Naive thymus-derived CD8-positive, alpha-beta T cell (primary cell): Measurements from ENCODE around the gene HPCAL4. TPM values are rescaled to one million over a fixed set of nuclear protein-coding genes. Genes with fewer than 3 reads are reported as not detected.

Experiments
- ATAC-seq, 2 donors: fragments of 150-1000 bp; cut with Tn5 transposase in 1 of 2; sonication (Bioruptor Pico), chemical (Tn5 transposase) in 1 of 2; 1 replicate in 1 of 2; 2 replicates in 1 of 2; pipeline ENCODE4 v1.10.0; 2021; ENCODE audit warnings: mild to moderate bottlenecking in 2 of 2, moderate library complexity in 2 of 2
- POLR2A ChIA-PET: fragments of 350-600 bp; sonication (Branson Sonifier 250); formaldehyde crosslinking; loops from one replicate; lab custom pipeline; 2021; ENCODE audit warnings: antibody characterized with exemption; lab: Charles Lee
- DNase-seq, 10 donors: peaks; one replicate each; pipeline versions ENCODE4 v3.0.0 to v3.0.0-alpha.2; 2020 to 2022
- H3K27ac Mint-ChIP-seq, 10 donors: one replicate each; pipeline ENCODE4 v1.8.0; 2020 to 2022; ENCODE audit warnings: mild to moderate bottlenecking in 10 of 10, mixed read lengths in 10 of 10, moderate library complexity in 4 of 10, inconsistent platforms in 1 of 10
- H3K27me3 Mint-ChIP-seq, 5 donors: one replicate each; pipeline ENCODE4 v1.8.0; 2021 to 2022; ENCODE audit warnings: mixed read lengths in 5 of 5
- H3K36me3 Mint-ChIP-seq, 3 donors: one replicate each; pipeline ENCODE4 v1.8.0; 2020 to 2022; ENCODE audit warnings: mixed read lengths in 3 of 3, mild to moderate bottlenecking in 2 of 3, inconsistent platforms in 1 of 3
- H3K4me1 Mint-ChIP-seq, 4 donors: one replicate each; pipeline ENCODE4 v1.8.0; 2021 to 2022; ENCODE audit warnings: mixed read lengths in 4 of 4
- H3K4me3 Mint-ChIP-seq, 10 donors: one replicate each; pipeline ENCODE4 v1.8.0; 2020 to 2022; ENCODE audit warnings: mild to moderate bottlenecking in 10 of 10, mixed read lengths in 10 of 10, moderate library complexity in 6 of 10, inconsistent platforms in 1 of 10
- H3K9me3 Mint-ChIP-seq, 9 donors: one replicate each; pipeline ENCODE4 v1.8.0; 2020 to 2022; ENCODE audit warnings: mixed read lengths in 9 of 9, mild to moderate bottlenecking in 3 of 9, inconsistent platforms in 1 of 9, moderate library complexity in 1 of 9
- polyA plus RNA-seq, 3 donors: library from polyadenylated mRNA; unstranded; fragments of 300-500 nt; fragmentation: Illumina TruSeq; gene quantifications; one replicate each; pipeline ENCODE4 v1.2.3, GENCODE V29; 2021
- total RNA-seq, 8 experiments: library from RNA in 2 of 8; stranded (reverse) in 2 of 8; gene quantifications; one replicate each; pipeline ENCODE4 v1.2.3 and lab custom pipeline; 2021 to 2026

HPCAL4 gene
- total and polyA plus RNA-seq, 5 experiments from 2014 or later: 2.1 to 32.5 (median 4.6) TPM

- no peak for DNase-seq
- Mint-ChIP-seq H3K27me3 (peaks cover 0 to 27% (median 9%) of the 10 kb centered on the region in 5 donors), H3K27ac (no peak overlapping the region), H3K36me3 (no peaks in the 10 kb centered on the region), H3K9me3 (no peaks in the 10 kb centered on the region), H3K4me1 (peaks cover 0 to 8% (median 3%) of the 10 kb centered on the region in 4 donors), H3K4me3 (no peak overlapping the region)
- POLR2A ChIA-PET: no interaction called here
- ATAC-seq: no peak
Measured at GRCh38 chr1:39698568-39698967, 7.3 kb upstream of the HPCAL4 start.

- POLR2A ChIA-PET: no interaction called here
- DNase-seq: no peak
- Mint-ChIP-seq H3K9me3 (no peaks in the 10 kb centered on the region), H3K4me3 (no peak overlapping the region), H3K36me3 (no peaks in the 10 kb centered on the region), H3K27ac (no peak overlapping the region), H3K27me3 (peaks cover 0 to 32% (median 9%) of the 10 kb centered on the region in 5 donors), H3K4me1 (peaks cover 6 to 21% (median 7%) of the 10 kb centered on the region in 4 donors)
- no peak for ATAC-seq
Measured at GRCh38 chr1:39696448-39696847, 5.2 kb upstream of the HPCAL4 start.

- no peaks in the 10 kb centered on the region for H3K36me3 Mint-ChIP-seq
- no peaks in the 10 kb centered on the region for H3K9me3 Mint-ChIP-seq
- H3K27ac Mint-ChIP-seq: peak overlapping the region in 4 of 10 donors; percentile 40 to 76 (median 52)
- no peak for DNase-seq
- POLR2A ChIA-PET: no interaction called here
- ATAC-seq: no peak
- peaks cover 19 to 33% (median 19%) of the 10 kb centered on the region in 4 donors for H3K4me1 Mint-ChIP-seq
- H3K27me3 Mint-ChIP-seq: peaks cover 0 to 32% (median 2%) of the 10 kb centered on the region in 5 donors
- H3K4me3 Mint-ChIP-seq: no peak overlapping the region
Measured at GRCh38 chr1:39695016-39695415, 3.8 kb upstream of the HPCAL4 start.

- H3K27me3 Mint-ChIP-seq: peaks cover 0 to 33% (median 2%) of the 10 kb centered on the region in 5 donors
- no peaks in the 10 kb centered on the region for H3K9me3 Mint-ChIP-seq
- H3K36me3 Mint-ChIP-seq: no peaks in the 10 kb centered on the region
- DNase-seq: no peak
- peaks cover 21 to 40% (median 27%) of the 10 kb centered on the region in 4 donors for H3K4me1 Mint-ChIP-seq
- POLR2A ChIA-PET: interaction anchor here (1.7 to 4.9 kb wide), 2 partner anchors 7 to 22 kb away, joined by 4 to 37 read pairs; partner anchors contain the start of gene NT5C1A
- ATAC-seq: no peak
- H3K4me3 Mint-ChIP-seq: peak overlapping the region in 2 of 10 donors; percentile 11 to 31
- peak overlapping the region in 5 of 10 donors; percentile 21 to 58 (median 42) for H3K27ac Mint-ChIP-seq
Measured at GRCh38 chr1:39694026-39694425, 2.8 kb upstream of the HPCAL4 start.

- ATAC-seq (peak; percentile 11 to 16), DNase-seq (peak in 7 of 10 donors; percentile 14 to 73 (median 38))
- POLR2A ChIA-PET: interaction anchor here (0.6 to 4.9 kb wide), 12 partner anchors 9 to 1701 kb away, joined by 3 to 44 read pairs (median 4); partner anchors contain the start of genes NT5C1A and PPIE
- H3K4me1 Mint-ChIP-seq: peaks cover 23 to 47% (median 34%) of the 10 kb centered on the region in 4 donors
- H3K9me3 Mint-ChIP-seq: no peaks in the 10 kb centered on the region
- no peaks in the 10 kb centered on the region for H3K36me3 Mint-ChIP-seq
- peak overlapping the region; percentile 35 to 95 (median 88) for H3K27ac Mint-ChIP-seq
- H3K27me3 Mint-ChIP-seq: peaks cover 0 to 36% (median 2%) of the 10 kb centered on the region in 5 donors
- peak overlapping the region; percentile 80 to 97 (median 86) for H3K4me3 Mint-ChIP-seq
Measured at GRCh38 chr1:39692152-39693074, 1.2 kb upstream of the HPCAL4 start.

GRCh38 chr1:39690794-39691382, 345 bp downstream of the HPCAL4 start:
- peaks cover 24 to 47% (median 34%) of the 10 kb centered on the region in 4 donors for H3K4me1 Mint-ChIP-seq
- peaks cover 0 to 4% (median 0%) of the 10 kb centered on the region in 3 donors for H3K36me3 Mint-ChIP-seq
- H3K27ac Mint-ChIP-seq: peak overlapping the region; percentile 31 to 95 (median 90)
- ATAC-seq (peak; percentile 3 to 6), DNase-seq (peak in 1 of 10 donors; percentile 14)
- H3K9me3 Mint-ChIP-seq: no peaks in the 10 kb centered on the region
- H3K27me3 Mint-ChIP-seq: peaks cover 0 to 34% (median 5%) of the 10 kb centered on the region in 5 donors
- H3K4me3 Mint-ChIP-seq: peak overlapping the region; percentile 80 to 97 (median 87)
- POLR2A ChIA-PET: interaction anchor here (0.6 to 4.9 kb wide), 10 partner anchors 7 to 1534 kb away, joined by 3 to 44 read pairs (median 4); partner anchors contain the start of genes NT5C1A and PPIE

- Mint-ChIP-seq H3K36me3 (peaks cover 0 to 4% (median 0%) of the 10 kb centered on the region in 3 donors), H3K27me3 (peaks cover 0 to 34% (median 5%) of the 10 kb centered on the region in 5 donors), H3K4me3 (peak overlapping the region; percentile 80 to 97 (median 87)), H3K4me1 (peaks cover 24 to 47% (median 34%) of the 10 kb centered on the region in 4 donors), H3K9me3 (no peaks in the 10 kb centered on the region), H3K27ac (peak overlapping the region in 9 of 10 donors; percentile 57 to 95 (median 89))
- DNase-seq (no peak), ATAC-seq (no peak)
- POLR2A ChIA-PET: interaction anchor here (3.5 to 4.9 kb wide), 3 partner anchors 10 to 49 kb away, joined by 28 to 44 read pairs (median 37); partner anchors contain the start of genes NT5C1A and PPIE
Measured at GRCh38 chr1:39690225-39690624, 1.0 kb downstream of the HPCAL4 start.

GRCh38 chr1:39689635-39690034, 1.6 kb downstream of the HPCAL4 start:
- POLR2A ChIA-PET: interaction anchor here (4.9 kb wide), 1 partner anchor 18 kb away, joined by 37 read pairs; the partner anchor contains the start of gene NT5C1A

GRCh38 chr1:39689214-39689613, 2.0 kb downstream of the HPCAL4 start:
- H3K27ac Mint-ChIP-seq: peak overlapping the region in 4 of 10 donors; percentile 25 to 81 (median 49)
- DNase-seq (no peak), ATAC-seq (no peak)
- POLR2A ChIA-PET: interaction anchor here (4.9 kb wide), 1 partner anchor 17 kb away, joined by 37 read pairs; the partner anchor contains the start of gene NT5C1A
- peaks cover 0 to 4% (median 0%) of the 10 kb centered on the region in 3 donors for H3K36me3 Mint-ChIP-seq
- peaks cover 2 to 33% (median 8%) of the 10 kb centered on the region in 5 donors for H3K27me3 Mint-ChIP-seq
- H3K4me3 Mint-ChIP-seq: peak overlapping the region in 2 of 10 donors; percentile 29 to 96
- peaks cover 29 to 48% (median 42%) of the 10 kb centered on the region in 4 donors for H3K4me1 Mint-ChIP-seq
- H3K9me3 Mint-ChIP-seq: no peaks in the 10 kb centered on the region

More at GRCh38 chr1:39689635-39690034, 1.6 kb downstream of the HPCAL4 start:
- peaks cover 0 to 4% (median 0%) of the 10 kb centered on the region in 3 donors for H3K36me3 Mint-ChIP-seq
- H3K27me3 Mint-ChIP-seq: peaks cover 2 to 36% (median 8%) of the 10 kb centered on the region in 5 donors
- DNase-seq (no peak), ATAC-seq (no peak)
- peak overlapping the region in 6 of 10 donors; percentile 44 to 95 (median 79) for H3K27ac Mint-ChIP-seq
- peaks cover 28 to 49% (median 39%) of the 10 kb centered on the region in 4 donors for H3K4me1 Mint-ChIP-seq
- no peaks in the 10 kb centered on the region for H3K9me3 Mint-ChIP-seq
- peak overlapping the region in 7 of 10 donors; percentile 80 to 97 (median 87) for H3K4me3 Mint-ChIP-seq

GRCh38 chr1:39688706-39689105, 2.5 kb downstream of the HPCAL4 start:
- peak overlapping the region in 2 of 10 donors; percentile 15 to 43 for H3K4me3 Mint-ChIP-seq
- peaks cover 29 to 49% (median 42%) of the 10 kb centered on the region in 4 donors for H3K4me1 Mint-ChIP-seq
- peaks cover 2 to 30% (median 8%) of the 10 kb centered on the region in 5 donors for H3K27me3 Mint-ChIP-seq
- peaks cover 0 to 4% (median 0%) of the 10 kb centered on the region in 3 donors for H3K36me3 Mint-ChIP-seq
- DNase-seq (no peak), ATAC-seq (no peak)
- H3K27ac Mint-ChIP-seq: peak overlapping the region in 4 of 10 donors; percentile 25 to 69 (median 53)
- H3K9me3 Mint-ChIP-seq: no peaks in the 10 kb centered on the region
- POLR2A ChIA-PET: no interaction called here

- H3K27me3 Mint-ChIP-seq: peaks cover 2 to 32% (median 8%) of the 10 kb centered on the region in 5 donors
- no peak for DNase-seq
- peaks cover 0 to 2% (median 0%) of the 10 kb centered on the region in 9 donors for H3K9me3 Mint-ChIP-seq
Measured at GRCh38 chr1:39687243-39687642, 4.0 kb downstream of the HPCAL4 start.

More at GRCh38 chr1:39687243-39687642, 4.0 kb downstream of the HPCAL4 start:
- ATAC-seq: no peak
- H3K36me3 Mint-ChIP-seq: peaks cover 0 to 4% (median 0%) of the 10 kb centered on the region in 3 donors
- peaks cover 29 to 50% (median 45%) of the 10 kb centered on the region in 4 donors for H3K4me1 Mint-ChIP-seq
- POLR2A ChIA-PET: no interaction called here
- no peak overlapping the region for H3K4me3 Mint-ChIP-seq
- H3K27ac Mint-ChIP-seq: peak overlapping the region in 5 of 10 donors; percentile 3 to 81 (median 50)
